Panc1 (cell line): Measurements from ENCODE around the gene NPAS2. TPM values are rescaled to one million over a fixed set of nuclear protein-coding genes. Genes with fewer than 3 reads are reported as not detected.
A peak's percentile ranks its signal among the peaks of the same experiment; 100 is the strongest.

Experiments used
- ATAC-seq: fragments of 200-7000 bp; cut with Tn5 transposase; 2 replicates; pipeline ENCODE4 v1.9.1; 2020; ENCODE audit warnings: mild to moderate bottlenecking, moderate library complexity
- Bru-seq: library from RNA; stranded (reverse); fragments of 400-500 nt; gene quantifications from one replicate; lab custom pipeline; 2021; lab: Mats Ljungman, UMichigan
- BruChase-seq, 2 experiments: library from RNA; stranded (reverse); fragments of 400-500 nt; gene quantifications; one replicate each; lab custom pipeline; 2021; lab: Mats Ljungman, UMichigan
- BruUV-seq: library from RNA; stranded (reverse); fragments of 400-500 nt; replicated peaks from 2 replicates; lab custom pipeline; 2021; lab: Mats Ljungman, UMichigan
- CTCF ChIA-PET: fragments of 300-600 bp; sonication (Branson Sonifier 250); formaldehyde crosslinking; loops from one replicate; lab custom pipeline; 2022; ENCODE audit warnings: antibody characterized with exemption; lab: Charles Lee
- POLR2A ChIA-PET: fragments of 300-600 bp; sonication (Branson Sonifier 250); formaldehyde crosslinking; loops from one replicate; lab custom pipeline; 2022; ENCODE audit warnings: antibody characterized with exemption; lab: Charles Lee
- DNase-seq: peaks from one replicate; pipeline ENCODE4 v3.0.0-alpha.2; 2010; ENCODE audit warnings: low read depth, low spot score
- H3K27ac ChIP-seq: 2 replicates; pipeline ENCODE4 v1.5.1; 2011; ENCODE audit warnings: mild to moderate bottlenecking, low read length, inconsistent platforms
- H3K27me3 ChIP-seq: fragments of 200-500 bp; sonication (Bioruptor generic); 2 replicates; pipeline ENCODE4 v1.6.0; 2014; ENCODE audit warnings: low read length, inconsistent platforms; ENCODE audit not compliant: control insufficient read depth, insufficient read depth
- H3K36me3 ChIP-seq: fragments of 200-500 bp; sonication (Bioruptor generic); 2 replicates; pipeline ENCODE4 v1.5.1; 2014; ENCODE audit warnings: inconsistent platforms, mild to moderate bottlenecking, low read length, moderate library complexity; ENCODE audit not compliant: control insufficient read depth, insufficient read depth
- H3K4me1 ChIP-seq: 2 replicates; pipeline ENCODE4 v1.5.1; 2011; ENCODE audit warnings: inconsistent platforms, mild to moderate bottlenecking, low read length, moderate library complexity; ENCODE audit not compliant: control insufficient read depth, insufficient read depth
- H3K4me3 ChIP-seq, 2 experiments: 2 replicates each; pipeline ENCODE4 v1.5.1; 2011 to 2012; ENCODE audit warnings: low read depth in 2 of 2, low read length in 2 of 2, mild to moderate bottlenecking in 2 of 2, inconsistent platforms in 1 of 2, moderate library complexity in 1 of 2
- H3K9me3 ChIP-seq: fragments of 200-500 bp; sonication (Bioruptor generic); 2 replicates; pipeline ENCODE4 v1.5.1; 2014; ENCODE audit warnings: low read depth, mild to moderate bottlenecking, inconsistent platforms, low read length, moderate library complexity; ENCODE audit not compliant: control insufficient read depth, insufficient read depth
- CTCF ChIP-seq: fragments of 450-650 bp; IDR thresholded peaks from 2 replicates; pipeline ENCODE4 v1.5.1; 2017; ENCODE audit warnings: mild to moderate bottlenecking
- POLR2AphosphoS5 ChIP-seq: IDR thresholded peaks from 2 replicates; pipeline ENCODE4 v1.6.1; 2012; ENCODE audit warnings: mild to moderate bottlenecking, low read depth, low read length, moderate library complexity
- SIN3A ChIP-seq: IDR thresholded peaks from 2 replicates; pipeline ENCODE4 v1.6.1; 2012; ENCODE audit warnings: low read depth, mild to moderate bottlenecking, low read length, moderate library complexity, borderline replicate concordance; ENCODE audit not compliant: insufficient read depth
- TCF7L2 ChIP-seq: IDR thresholded peaks from 2 replicates; pipeline ENCODE4 v1.6.1; 2011; ENCODE audit warnings: mild to moderate bottlenecking, low read depth, low read length, inconsistent platforms
- in situ Hi-C: cut with HindIII; loops from 2 replicates; pipeline ENCODE4 v1.10.0; 2016; ENCODE audit warnings: low sequenced_read_pairs, low pct_unique_long_range_greater_than_20kb
- intact Hi-C: fragments of 100-400 bp; cut with micrococcal nuclease; formaldehyde crosslinking; loops from one replicate; pipeline ENCODE4 v1.10.0; 2022; ENCODE audit not compliant: unreplicated experiment
- long read RNA-seq: library from polyadenylated mRNA; unstranded; transcript quantifications from one replicate; pipeline ENCODE4 v2.0.0, GENCODE V29; 2021; ENCODE audit not compliant: unreplicated experiment
- polyA plus RNA-seq: library from polyadenylated mRNA; unstranded; fragments of >200 nt; gene quantifications from one replicate; pipeline ENCODE4 v1.2.1, GENCODE V29; 2012; ENCODE audit warnings: missing spikeins; ENCODE audit not compliant: insufficient read length
- total RNA-seq: library from RNA; stranded (reverse); gene quantifications from one replicate; pipeline ENCODE4 v1.2.1, GENCODE V29; 2021; ENCODE audit not compliant: unreplicated experiment

Gene NPAS2
- total RNA-seq (72.8 TPM), Bru-seq, nascent RNA (percentile 88 among the genes with signal in this experiment), BruChase-seq, experiment 1, labeled RNA remaining after a 2-hour chase (percentile 85 among the genes with signal in this experiment), BruChase-seq, experiment 2, labeled RNA remaining after a 6-hour chase (percentile 89 among the genes with signal in this experiment)
- 140 TPM for polyA plus RNA-seq
- long read RNA-seq, full-length matches to known transcripts = 6 of 64 reads
- long read RNA-seq, partial matches to known transcripts = 39 of 64 reads
- long read RNA-seq, other reads (novel, unspliced or antisense) = 19 of 64 reads

DNA sequence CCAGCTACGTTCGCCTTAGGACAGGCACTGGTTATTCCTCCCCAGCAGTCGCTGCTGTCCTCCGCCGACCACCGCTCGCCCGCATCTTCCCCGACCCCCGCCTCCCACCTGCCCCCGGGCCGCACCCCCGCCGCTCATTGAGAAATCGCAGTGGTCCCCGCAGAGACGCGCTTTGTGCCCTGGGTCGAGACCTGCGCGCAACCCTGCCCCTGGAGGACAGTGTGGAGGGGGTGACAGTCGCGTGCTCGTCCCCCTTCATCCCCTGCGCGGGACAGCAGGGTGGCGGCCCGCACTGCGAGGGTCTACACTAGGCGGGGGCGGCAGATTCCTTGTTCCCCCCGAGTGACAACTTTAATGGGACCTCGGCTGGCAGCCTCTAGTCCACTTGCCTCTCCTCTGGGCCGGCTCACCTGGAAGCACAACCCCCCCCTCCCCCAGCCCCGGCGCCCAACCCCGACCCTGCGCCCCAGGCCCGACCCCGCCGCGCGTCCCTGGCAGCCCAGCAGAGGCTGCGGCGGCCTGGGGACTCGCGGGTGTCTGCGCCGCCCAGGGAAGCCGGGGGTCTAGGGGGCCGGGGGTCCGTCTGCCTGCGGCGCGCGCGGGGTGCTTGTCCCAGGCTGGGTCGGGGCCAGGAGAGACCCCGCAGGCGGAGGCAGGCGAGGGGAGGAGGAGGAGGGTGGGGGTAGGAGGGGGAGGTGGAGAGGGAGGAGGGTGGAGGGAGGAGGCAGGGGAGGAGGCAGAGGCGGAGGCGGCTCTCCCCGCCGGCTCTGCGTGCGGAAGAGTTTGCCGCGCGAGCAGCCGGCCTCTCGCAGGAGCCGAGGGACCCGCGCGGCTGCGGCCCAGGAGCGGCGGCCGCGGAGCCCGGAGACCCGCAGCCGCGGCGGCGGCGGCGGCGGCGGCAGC is at the start of gene NPAS2:
Gene NPAS2, plus strand, starts transcription at position 770 of the 903 bp plus-strand sequence. CDS start 84,616 bp downstream, outside the sequence.
- H3K9me3 ChIP-seq = no peaks in the 10 kb centered on the region
- peak; percentile 78 for ATAC-seq
- BruUV-seq = no TSS peak
- peak within 1 kb of the TSS; percentile 84 for H3K27ac ChIP-seq
- no peaks in the 10 kb centered on the region; the same call in 1 of the 2 replicates for H3K36me3 ChIP-seq
- CTCF ChIA-PET = no interaction called here
- no peaks in the 10 kb centered on the region for H3K27me3 ChIP-seq
- in situ Hi-C loops = no loop called here
- DNase-seq = no peak
- POLR2A ChIA-PET = interaction anchor here (0.7 kb wide), 2 partner anchors 327 to 337 kb away, joined by 3 to 5 read pairs; no protein-coding TSS in a partner anchor
- peak within 1 kb of the TSS; percentile 77 to 92 for H3K4me3 ChIP-seq
- intact Hi-C loops = loop anchor here (5.0 kb wide), 3 partner anchors 87 to 207 kb away; no protein-coding TSS in a partner anchor
- TF ChIP-seq SIN3A = no peak
- TF ChIP-seq POLR2AphosphoS5 = no peak
- no peak for TF ChIP-seq TCF7L2
- H3K4me1 ChIP-seq = peaks cover 35% of the 10 kb centered on the region

- no peak for TF ChIP-seq SIN3A
- no peak overlapping the region; the same call in 1 of the 2 replicates for H3K27ac ChIP-seq
- no peaks in the 10 kb centered on the region for H3K36me3 ChIP-seq
- DNase-seq (no peak), ATAC-seq (no peak)
- H3K27me3 ChIP-seq = no peaks in the 10 kb centered on the region
- BruUV-seq = no TSS peak
- no peaks in the 10 kb centered on the region for H3K9me3 ChIP-seq
- intact Hi-C loops (no loop called here), in situ Hi-C loops (no loop called here)
- peaks cover 20% of the 10 kb centered on the region for H3K4me1 ChIP-seq
- ChIA-PET CTCF (interaction anchor here (0.6 kb wide), 1 partner anchor 8 kb away, joined by 5 read pairs; no protein-coding TSS in a partner anchor), POLR2A (no interaction called here)
- no peak overlapping the region for H3K4me3 ChIP-seq
Observed at GRCh38 chr2:100771125-100771524, 48.8 kb upstream of the NPAS2 start.

- DNase-seq (no peak), ATAC-seq (no peak)
- CTCF ChIA-PET = no interaction called here
- no peaks in the 10 kb centered on the region for H3K9me3 ChIP-seq
- POLR2A ChIA-PET = no interaction called here
- H3K36me3 ChIP-seq = no peaks in the 10 kb centered on the region
- H3K27ac ChIP-seq = peak overlapping the region; percentile 46; the same call in 1 of the 2 replicates
- no peak overlapping the region for H3K4me3 ChIP-seq
- H3K27me3 ChIP-seq = no peaks in the 10 kb centered on the region
- no TSS peak for BruUV-seq
- in situ Hi-C loops (no loop called here), intact Hi-C loops (no loop called here)
- H3K4me1 ChIP-seq = peaks cover 2% of the 10 kb centered on the region
- no peak for TF ChIP-seq CTCF
Observed at GRCh38 chr2:100773538-100773937, 46.4 kb upstream of the NPAS2 start.
